ENCODE measurements around the gene NUDT9.

DNA sequence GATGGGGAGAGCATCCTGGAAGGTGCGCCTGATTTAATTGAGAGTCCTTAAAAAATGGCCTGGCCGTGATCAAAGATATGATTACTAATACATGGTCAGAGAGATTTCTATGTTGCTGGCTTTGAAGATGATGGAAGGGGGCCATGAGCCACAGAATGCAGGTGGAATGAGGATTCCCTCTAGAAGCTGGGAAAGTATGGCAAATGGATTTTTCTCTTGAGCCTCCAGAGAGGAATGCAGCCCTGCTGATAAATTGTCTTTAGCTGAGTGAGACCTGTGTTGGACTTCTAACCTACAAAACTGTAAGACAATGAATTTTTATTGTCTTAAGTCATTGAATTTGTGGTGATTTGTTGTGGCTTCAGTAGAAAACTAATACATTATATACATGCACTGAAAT, 7.7 kb downstream of the NUDT9 start:
- no peak for TF ChIP-seq TAF1 (IDR thresholded peaks at IDR 0.05; ENCODE audit: borderline replicate concordance, insufficient read depth, low read length)
- TF ChIP-seq POLR2AphosphoS5 (IDR thresholded peaks at IDR 0.05; ENCODE audit: low read depth, low read length) = no peak
